RWPE1 (cell line): ENCODE data around the gene ATP11A.

ENCODE experiments used
- CTCF ChIA-PET: fragments of 350-600 bp; sonication (Branson Sonifier 250); formaldehyde crosslinking; extraction: SDS; loops from one replicate; lab custom pipeline; 2021; lab: Yijun Ruan, JAX
- POLR2A ChIA-PET: fragments of 400-600 bp; formaldehyde crosslinking; extraction: SDS; loops from one replicate; lab custom pipeline; 2020; ENCODE audit warnings: antibody characterized with exemption; ENCODE audit not compliant: low non-redundant PET; lab: Yijun Ruan, JAX
- DNase-seq: peaks from one replicate; pipeline ENCODE4 v3.0.0; 2012; ENCODE audit warnings: low spot score
- H3K27ac ChIP-seq: fragments of 450-650 bp; 2 replicates; pipeline ENCODE4 v1.5.1; 2017
- CTCF ChIP-seq: fragments of 450-650 bp; conservative IDR thresholded peaks from 2 replicates; pipeline ENCODE4 v1.5.1; 2017; ENCODE audit warnings: low read depth, mild to moderate bottlenecking

Gene ATP11A

GRCh38 chr13:112741835-112742570, 52.2 kb downstream of the ATP11A start:
- DNase-seq = no peak
- no peak for TF ChIP-seq CTCF
- ChIA-PET POLR2A (no interaction called here), CTCF (no interaction called here)
- H3K27ac ChIP-seq = no peak overlapping the region

- H3K27ac ChIP-seq = no peak overlapping the region
- no peak for TF ChIP-seq CTCF
- DNase-seq = no peak
- ChIA-PET POLR2A (no interaction called here), CTCF (no interaction called here)
These were observed 52.7 kb downstream of the ATP11A start for GRCh38 chr13:112742583-112742982.

GRCh38 chr13:112743451-112744167, 53.8 kb downstream of the ATP11A start:
- ChIA-PET POLR2A (no interaction called here), CTCF (no interaction called here)
- H3K27ac ChIP-seq = no peak overlapping the region
- no peak for TF ChIP-seq CTCF
- no peak for DNase-seq

GRCh38 chr13:112744168-112745021, 54.6 kb downstream of the ATP11A start:
- TF ChIP-seq CTCF = no peak
- no peak overlapping the region for H3K27ac ChIP-seq
- ChIA-PET POLR2A (no interaction called here), CTCF (no interaction called here)
- DNase-seq = no peak

- ChIA-PET POLR2A (no interaction called here), CTCF (interaction anchor here (0.7 kb wide), 1 partner anchor 26 kb away, joined by 6 read pairs; no protein-coding TSS in a partner anchor)
- no peak for TF ChIP-seq CTCF
These were observed 56.2 kb downstream of the ATP11A start for GRCh38 chr13:112746044-112746443.

GRCh38 chr13:112747256-112747655, 57.4 kb downstream of the ATP11A start:
- CTCF ChIA-PET = no interaction called here
- no peak for DNase-seq
- H3K27ac ChIP-seq = no peak overlapping the region
- no peak for TF ChIP-seq CTCF
- POLR2A ChIA-PET = no interaction called here

More at GRCh38 chr13:112746044-112746443, 56.2 kb downstream of the ATP11A start:
- no peak overlapping the region for H3K27ac ChIP-seq
- DNase-seq = no peak
